Retina (tissue), 1 donor: ENCODE data around the gene PCDHB7.
A peak's percentile ranks its signal among the peaks of the same experiment; 100 is the strongest.
"Not testable (repeated sequence)": the region's sequence is repeated elsewhere in the genome, so short reads cannot be mapped to it uniquely, and the experiment has no call there.

Experiments used
- DNase-seq: peaks from one replicate; pipeline ENCODE4 v3.0.0-alpha.2; 2016

Gene PCDHB7

GRCh38 chr5:141182248-141182647, 9.8 kb downstream of the PCDHB7 start, which contains the start of gene PCDHB16:
Gene PCDHB16 (plus strand): TSS chr5:141182387. CDS start chr5:141182560, 173 bp downstream.
- peak; percentile 30 for DNase-seq

GRCh38 chr5:141184117-141184855, 11.8 kb downstream of the PCDHB7 start:
- not testable (repeated sequence) for DNase-seq

- no peak for DNase-seq
These were observed 14.6 kb downstream of the PCDHB7 start, which contains the start of gene PCDHB9 for GRCh38 chr5:141186897-141187512. Gene PCDHB9 (plus strand): TSS chr5:141187161. CDS start chr5:141187319, 158 bp downstream.

GRCh38 chr5:141188682-141189081, 16.2 kb downstream of the PCDHB7 start:
- not testable (repeated sequence) for DNase-seq

GRCh38 chr5:141189131-141189530, 16.7 kb downstream of the PCDHB7 start:
- DNase-seq: not testable (repeated sequence)

DNA sequence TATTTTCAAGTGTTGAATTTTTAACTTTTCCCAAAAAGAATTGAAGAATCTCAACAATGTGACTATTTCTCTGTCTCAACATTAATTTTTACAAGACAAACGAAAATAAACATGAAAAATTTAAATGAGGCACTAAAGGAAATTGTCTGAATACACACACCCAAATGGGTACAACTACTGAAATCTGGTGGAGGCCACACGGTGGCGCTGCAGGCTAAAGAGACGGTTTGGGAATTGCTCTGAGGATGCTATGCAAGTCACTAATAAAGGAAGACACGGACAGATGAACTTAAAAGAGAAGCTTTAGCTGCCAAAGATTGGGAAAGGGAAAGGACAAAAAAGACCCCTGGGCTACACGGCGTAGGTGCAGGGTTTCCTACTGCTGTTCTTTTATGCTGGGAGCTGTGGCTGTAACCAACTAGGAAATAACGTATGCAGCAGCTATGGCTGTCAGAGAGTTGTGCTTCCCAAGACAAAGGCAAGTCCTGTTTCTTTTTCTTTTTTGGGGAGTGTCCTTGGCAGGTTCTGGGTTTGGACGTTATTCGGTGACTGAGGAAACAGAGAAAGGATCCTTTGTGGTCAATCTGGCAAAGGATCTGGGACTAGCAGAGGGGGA, 19.8 kb downstream of the PCDHB7 start, which contains the start of gene PCDHB10:
TSS of gene PCDHB10 (plus strand) at position 244 of the 616 bp plus-strand sequence. CDS start at position 444, 200 bp downstream.
- DNase-seq: no peak

GRCh38 chr5:141194332-141194731, 21.9 kb downstream of the PCDHB7 start:
- not testable (repeated sequence) for DNase-seq

GRCh38 chr5:141196363-141196762, 23.9 kb downstream of the PCDHB7 start:
- DNase-seq: no peak

DNA sequence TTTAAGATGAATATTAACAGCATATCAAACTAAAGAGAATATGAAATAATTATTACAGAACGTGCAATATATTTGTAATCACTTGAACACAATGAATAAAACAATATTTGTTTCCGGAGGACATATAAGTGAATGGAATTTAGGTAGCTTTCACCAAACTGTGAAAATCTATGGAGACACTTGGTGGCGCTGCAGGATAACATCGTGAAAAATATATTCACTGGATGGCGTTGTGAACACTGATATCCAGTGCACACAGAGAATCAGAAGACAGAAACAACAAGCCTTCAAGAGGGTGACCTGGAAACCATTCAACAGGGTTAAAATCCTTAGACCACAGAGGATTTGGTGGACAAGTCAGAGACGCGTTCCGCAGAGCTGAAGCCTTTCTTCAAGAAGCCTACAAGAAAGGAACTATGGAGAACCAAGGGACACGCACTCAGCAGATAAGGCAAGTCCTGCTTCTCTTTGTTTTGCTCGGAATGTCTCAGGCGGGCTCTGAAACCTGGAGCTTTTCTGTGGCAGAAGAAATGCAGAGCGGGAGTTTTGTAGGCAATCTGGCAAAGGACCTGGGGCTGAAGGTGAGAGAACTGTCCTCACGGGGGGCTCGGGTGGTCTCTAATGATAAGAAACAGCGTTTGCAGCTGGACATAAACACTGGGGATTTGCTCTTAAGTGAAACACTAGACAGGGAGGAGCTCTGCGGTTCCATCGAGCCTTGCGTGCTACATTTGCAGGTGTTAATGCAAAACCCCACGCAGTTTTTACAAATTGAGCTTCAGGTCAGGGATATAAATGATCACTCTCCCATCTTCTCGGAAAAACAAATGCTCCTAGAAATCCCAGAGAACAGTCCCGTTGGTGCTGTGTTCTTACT, 27.2 kb downstream of the PCDHB7 start, which contains the start of gene PCDHB11:
TSS of gene PCDHB11 (plus strand) at position 269 of the 877 bp plus-strand sequence. CDS start at position 417, 148 bp downstream.
- no peak for DNase-seq

- DNase-seq: not testable (repeated sequence)
These were observed 28.7 kb downstream of the PCDHB7 start for GRCh38 chr5:141201126-141201525.

DNA sequence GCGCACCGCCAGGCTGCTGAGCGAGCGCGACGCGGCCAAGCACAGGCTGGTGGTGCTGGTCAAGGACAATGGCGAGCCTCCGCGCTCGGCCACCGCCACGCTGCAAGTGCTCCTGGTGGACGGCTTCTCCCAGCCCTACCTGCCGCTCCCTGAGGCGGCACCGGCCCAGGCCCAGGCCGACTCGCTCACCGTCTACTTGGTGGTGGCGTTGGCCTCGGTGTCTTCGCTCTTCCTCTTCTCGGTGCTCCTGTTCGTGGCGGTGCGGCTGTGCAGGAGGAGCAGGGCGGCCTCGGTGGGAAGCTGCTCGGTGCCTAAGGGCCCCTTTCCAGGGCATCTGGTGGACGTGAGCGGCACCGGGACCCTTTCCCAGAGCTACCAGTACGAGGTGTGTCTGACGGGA, 29.2 kb downstream of the PCDHB7 start:
- DNase-seq: not testable (repeated sequence)

DNA sequence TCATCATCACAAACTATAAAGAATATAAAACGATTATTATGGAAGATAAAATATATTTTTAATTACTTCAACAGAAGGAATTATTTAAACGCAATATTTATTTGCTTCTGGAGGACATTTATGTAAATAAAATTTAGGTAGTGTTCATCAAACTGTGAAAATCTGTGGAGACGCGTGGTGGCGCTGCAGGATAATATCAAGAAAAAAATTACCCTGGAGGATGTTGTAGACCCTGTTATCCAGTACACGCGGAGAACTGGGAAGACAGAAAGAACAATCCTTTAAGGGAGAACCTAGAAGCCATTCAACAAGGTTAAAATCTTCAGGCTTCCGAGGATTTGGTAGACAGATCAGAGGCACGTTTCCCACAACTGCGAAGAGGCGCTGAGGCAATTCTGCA, 36.0 kb downstream of the PCDHB7 start, which contains the start of gene PCDHB12:
TSS of gene PCDHB12 (plus strand) at position 242 of the 400 bp plus-strand sequence. CDS start 189 bp downstream, outside the sequence.
- DNase-seq: no peak

- not testable (repeated sequence) for DNase-seq
These were observed 37.8 kb downstream of the PCDHB7 start for GRCh38 chr5:141210281-141210680.

- DNase-seq: not testable (repeated sequence)
These were observed 38.4 kb downstream of the PCDHB7 start for GRCh38 chr5:141210849-141211248.

DNA sequence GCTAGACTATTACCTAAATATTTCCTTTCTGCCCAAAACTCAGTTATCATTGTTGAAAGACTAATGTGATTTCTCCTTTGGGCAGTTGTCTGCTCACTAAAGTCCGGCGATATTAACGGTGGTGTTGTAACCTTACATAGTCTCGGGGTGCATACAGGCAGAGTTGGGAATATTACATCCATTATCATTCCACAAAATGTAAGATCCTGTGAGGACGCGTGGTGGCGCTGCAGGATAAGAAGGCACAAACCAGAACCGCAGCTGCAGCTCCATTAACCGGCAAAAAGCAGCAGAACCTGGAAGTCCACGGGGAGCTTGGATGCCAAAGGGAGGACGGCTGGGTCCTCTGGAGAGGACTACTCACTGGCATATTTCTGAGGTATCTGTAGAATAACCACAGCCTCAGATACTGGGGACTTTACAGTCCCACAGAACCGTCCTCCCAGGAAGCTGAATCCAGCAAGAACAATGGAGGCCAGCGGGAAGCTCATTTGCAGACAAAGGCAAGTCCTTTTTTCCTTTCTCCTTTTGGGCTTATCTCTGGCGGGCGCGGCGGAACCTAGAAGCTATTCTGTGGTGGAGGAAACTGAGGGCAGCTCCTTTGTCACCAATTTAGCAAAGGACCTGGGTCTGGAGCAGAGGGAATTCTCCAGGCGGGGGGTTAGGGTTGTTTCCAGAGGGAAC, 41.4 kb downstream of the PCDHB7 start, which contains the start of gene PCDHB13:
TSS of gene PCDHB13 (plus strand) at position 264 of the 684 bp plus-strand sequence. CDS start at position 469, 205 bp downstream.
- DNase-seq: not testable (repeated sequence)

DNA sequence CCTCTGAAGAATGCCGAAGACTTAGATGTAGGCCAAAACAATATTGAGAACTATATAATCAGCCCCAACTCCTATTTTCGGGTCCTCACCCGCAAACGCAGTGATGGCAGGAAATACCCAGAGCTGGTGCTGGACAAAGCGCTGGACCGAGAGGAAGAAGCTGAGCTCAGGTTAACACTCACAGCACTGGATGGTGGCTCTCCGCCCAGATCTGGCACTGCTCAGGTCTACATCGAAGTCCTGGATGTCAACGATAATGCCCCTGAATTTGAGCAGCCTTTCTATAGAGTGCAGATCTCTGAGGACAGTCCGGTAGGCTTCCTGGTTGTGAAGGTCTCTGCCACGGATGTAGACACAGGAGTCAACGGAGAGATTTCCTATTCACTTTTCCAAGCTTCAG, 42.1 kb downstream of the PCDHB7 start:
- DNase-seq: not testable (repeated sequence)

DNA sequence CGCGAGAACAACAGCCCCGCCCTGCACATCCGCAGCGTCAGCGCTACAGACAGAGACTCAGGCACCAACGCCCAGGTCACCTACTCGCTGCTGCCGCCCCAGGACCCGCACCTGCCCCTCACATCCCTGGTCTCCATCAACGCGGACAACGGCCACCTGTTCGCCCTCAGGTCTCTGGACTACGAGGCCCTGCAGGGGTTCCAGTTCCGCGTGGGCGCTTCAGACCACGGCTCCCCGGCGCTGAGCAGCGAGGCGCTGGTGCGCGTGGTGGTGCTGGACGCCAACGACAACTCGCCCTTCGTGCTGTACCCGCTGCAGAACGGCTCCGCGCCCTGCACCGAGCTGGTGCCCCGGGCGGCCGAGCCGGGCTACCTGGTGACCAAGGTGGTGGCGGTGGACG, 43.1 kb downstream of the PCDHB7 start:
- DNase-seq: not testable (repeated sequence)

DNA sequence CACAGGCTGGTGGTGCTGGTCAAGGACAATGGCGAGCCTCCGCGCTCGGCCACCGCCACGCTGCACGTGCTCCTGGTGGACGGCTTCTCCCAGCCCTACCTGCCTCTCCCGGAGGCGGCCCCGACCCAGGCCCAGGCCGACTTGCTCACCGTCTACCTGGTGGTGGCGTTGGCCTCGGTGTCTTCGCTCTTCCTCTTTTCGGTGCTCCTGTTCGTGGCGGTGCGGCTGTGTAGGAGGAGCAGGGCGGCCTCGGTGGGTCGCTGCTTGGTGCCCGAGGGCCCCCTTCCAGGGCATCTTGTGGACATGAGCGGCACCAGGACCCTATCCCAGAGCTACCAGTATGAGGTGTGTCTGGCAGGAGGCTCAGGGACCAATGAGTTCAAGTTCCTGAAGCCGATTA, 43.6 kb downstream of the PCDHB7 start:
- not testable (repeated sequence) for DNase-seq

GRCh38 chr5:141223112-141223783, 50.8 kb downstream of the PCDHB7 start, which contains the start of gene PCDHB14:
Gene PCDHB14 (plus strand): TSS chr5:141223343. CDS start chr5:141223506, 163 bp downstream.
- peak; percentile 19 for DNase-seq

DNA sequence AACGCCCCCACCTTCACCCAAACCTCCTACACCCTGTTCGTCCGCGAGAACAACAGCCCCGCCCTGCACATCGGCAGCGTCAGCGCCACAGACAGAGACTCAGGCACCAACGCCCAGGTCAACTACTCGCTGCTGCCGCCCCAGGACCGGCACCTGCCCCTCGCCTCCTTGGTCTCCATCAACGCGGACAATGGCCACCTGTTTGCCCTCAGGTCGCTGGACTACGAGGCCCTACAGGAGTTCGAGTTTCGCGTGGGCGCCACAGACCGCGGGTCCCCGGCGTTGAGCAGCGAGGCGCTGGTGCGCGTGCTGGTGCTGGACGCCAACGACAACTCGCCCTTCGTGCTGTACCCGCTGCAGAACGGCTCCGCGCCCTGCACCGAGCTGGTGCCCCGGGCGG, 52.4 kb downstream of the PCDHB7 start:
- not testable (repeated sequence) for DNase-seq
